Transverse colon (tissue), 4 donors: ENCODE results near the gene PCDHGA8. TPM values are rescaled to one million over a fixed set of nuclear protein-coding genes. Genes with fewer than 3 reads are reported as not detected.
"Not testable (repeated sequence)": the region's sequence is repeated elsewhere in the genome, so short reads cannot be mapped to it uniquely, and the experiment has no call there.

ENCODE experiments used
- DNase-seq: peaks from one replicate; pipeline ENCODE4 v3.0.0-alpha.2; 2019
- H3K27ac ChIP-seq, 4 donors: fragments of 200-600 bp; sonication (generic); 2 replicates each; pipeline ENCODE4 v1.5.1; 2016 to 2018; ENCODE audit warnings: inconsistent platforms in 4 of 4
- H3K27me3 ChIP-seq: fragments of 200-600 bp; sonication (generic); 2 replicates; pipeline ENCODE4 v1.5.1; 2017; ENCODE audit warnings: inconsistent platforms
- H3K36me3 ChIP-seq, 4 donors: fragments of 200-600 bp; sonication (generic); 2 replicates each; pipeline ENCODE4 v1.5.1; 2017 to 2019; ENCODE audit warnings: inconsistent platforms in 4 of 4
- H3K4me1 ChIP-seq, 4 donors: fragments of 200-600 bp; sonication (generic); 2 replicates each; pipeline ENCODE4 v1.5.1; 2017 to 2020; ENCODE audit warnings: inconsistent platforms in 4 of 4
- H3K4me3 ChIP-seq, 4 donors: fragments of 200-600 bp; sonication (generic); 1 replicate in 1 of 4; 2 replicates in 3 of 4; pipeline versions ENCODE4 v1.5.1 to v1.6.1; 2017 to 2019; ENCODE audit warnings: inconsistent platforms in 4 of 4
- H3K9me3 ChIP-seq, 2 donors: fragments of 200-600 bp; sonication (generic); 2 replicates each; pipeline ENCODE4 v1.5.1; 2017 to 2019; ENCODE audit warnings: inconsistent platforms in 2 of 2
- CTCF ChIP-seq, 5 experiments: fragments of 200-600 bp in 3 of 5; fragments of 450-650 bp in 2 of 5; sonication (generic) in 3 of 5; IDR thresholded peaks; 1 replicate in 2 of 5; 2 replicates in 3 of 5; pipeline ENCODE4 v1.5.1; 2016 to 2017; ENCODE audit warnings: antibody characterized with exemption in 5 of 5, inconsistent platforms in 3 of 5, mild to moderate bottlenecking in 2 of 5, moderate library complexity in 1 of 5
- EP300 ChIP-seq: sonication (generic); formaldehyde crosslinking; IDR thresholded peaks from one replicate; pipeline ENCODE4 v1.6.1; 2017; ENCODE audit warnings: antibody characterized with exemption, low read depth
- POLR2A ChIP-seq: fragments of 450-650 bp; IDR thresholded peaks from one replicate; pipeline ENCODE4 v1.6.1; 2016; ENCODE audit warnings: antibody characterized with exemption, mild to moderate bottlenecking, moderate library complexity
- POLR2AphosphoS5 ChIP-seq, 3 donors: sonication (generic); formaldehyde crosslinking; IDR thresholded peaks; one replicate each; pipeline ENCODE4 v1.6.1; 2016; ENCODE audit warnings: antibody characterized with exemption in 3 of 3
- WGBS, 2 donors: methylation state at CpG; one replicate each; pipeline ENCODE4 v1.1.5; 2018; ENCODE audit warnings: low coverage in 1 of 2; 5-methylcytosine and 5-hydroxymethylcytosine counted together
- in situ Hi-C, 4 donors: fragments of 200-750 bp; cut with MboI; loops; one replicate each; pipeline versions ENCODE4 v1.15.0 to v1.15.1; 2017; ENCODE audit warnings: low sequenced_read_pairs in 3 of 4, low pct_ligation_motif_present in 1 of 4, low pct_unique_long_range_greater_than_20kb in 1 of 4
- intact Hi-C: fragments of 100-400 bp; cut with DNase I; formaldehyde crosslinking; loops from one replicate; pipeline ENCODE4 v1.15.1; 2023; ENCODE audit warnings: low total_unique reads
- total RNA-seq, 4 donors: library from RNA; depleted of rRNA; stranded (reverse); fragments of >200 nt; gene quantifications; one replicate each; pipeline ENCODE4 v1.1.0, GENCODE V29; 2016

Gene PCDHGA8
- total RNA-seq, 4 donors from 2014 or later, result 1.5 to 11.5 (median 2.5) TPM

- H3K9me3 ChIP-seq, result peaks cover 50 to 92% of the 10 kb centered on the region in 2 donors
These were observed 20.6 kb downstream of the PCDHGA8 start, which contains the start of gene PCDHGA10 for GRCh38 chr5:141412854-141413539. TSS of gene PCDHGA10 (plus strand) at chr5:141412987. CDS start at chr5:141413176, 189 bp downstream.

GRCh38 chr5:141413540-141414069, 21.2 kb downstream of the PCDHGA8 start:
- Histone ChIP-seq H3K36me3 (no peaks in the 10 kb centered on the region), H3K4me3 (peak overlapping the region in 3 of 4 donors; percentile 16 to 44 (median 18)), H3K27me3 (peaks cover 8% of the 10 kb centered on the region), H3K27ac (peak overlapping the region in 1 of 4 donors; percentile 2), H3K4me1 (no peaks in the 10 kb centered on the region), H3K9me3 (peaks cover 55 to 94% of the 10 kb centered on the region in 2 donors)
- intact Hi-C loops, result loop anchor here (10.0 kb wide), 1 partner anchor 151 kb away; no protein-coding TSS in a partner anchor
- DNase-seq, result no peak
- WGBS, 2 donors, result 37 to 46% methylated on average over 2 to 25 of the region's 25 CpGs
- TF ChIP-seq CTCF (IDR thresholded peaks at IDR 0.05) (no peak), POLR2A (no peak), POLR2AphosphoS5 (IDR thresholded peaks at IDR 0.05) (no peak), EP300 (no peak)
- in situ Hi-C loops, result loop anchor here in 1 of 4 donors (10.0 kb wide), 1 partner anchor 141 kb away; no protein-coding TSS in a partner anchor

More at GRCh38 chr5:141412854-141413539, 20.6 kb downstream of the PCDHGA8 start, which contains the start of gene PCDHGA10:
- DNase-seq, result peak; percentile 62
- peak within 1 kb of the TSS in 3 of 4 donors; percentile 16 to 44 (median 18) for H3K4me3 ChIP-seq
- 27 to 34% methylated on average over 3 to 31 of the region's 31 CpGs for WGBS, 2 donors
- H3K27ac ChIP-seq, result peak within 1 kb of the TSS in 1 of 4 donors; percentile 2
- peaks cover 8% of the 10 kb centered on the region for H3K27me3 ChIP-seq
- TF ChIP-seq CTCF (IDR thresholded peaks at IDR 0.05) (peak; percentile 23 to 54 (median 41)), EP300 (no peak)
- no peaks in the 10 kb centered on the region for H3K4me1 ChIP-seq
- no peaks in the 10 kb centered on the region for H3K36me3 ChIP-seq
- in situ Hi-C loops (loop anchor here in 1 of 4 donors (10.0 kb wide), 1 partner anchor 142 kb away; no protein-coding TSS in a partner anchor), intact Hi-C loops (loop anchor here (10.0 kb wide), 1 partner anchor 152 kb away; no protein-coding TSS in a partner anchor)

- not testable (repeated sequence) for H3K27ac ChIP-seq, H3K4me1 ChIP-seq, DNase-seq, H3K36me3 ChIP-seq, H3K4me3 ChIP-seq, H3K27me3 ChIP-seq
- 56% methylated on average over 34 of the region's 46 CpGs; no CpG with 5 or more reads in 1 of the 2 donors for WGBS, 2 donors
- in situ Hi-C loops, result loop anchor here in 1 of 4 donors (10.0 kb wide), 1 partner anchor 140 kb away; no protein-coding TSS in a partner anchor
- intact Hi-C loops, result loop anchor here (10.0 kb wide), 1 partner anchor 150 kb away; no protein-coding TSS in a partner anchor
- peaks cover 55 to 94% of the 10 kb centered on the region in 2 donors for H3K9me3 ChIP-seq
These were observed 22.3 kb downstream of the PCDHGA8 start for GRCh38 chr5:141414548-141415274.

- H3K9me3 ChIP-seq, result peaks cover 55 to 94% of the 10 kb centered on the region in 2 donors
- H3K27me3 ChIP-seq, H3K36me3 ChIP-seq, H3K4me3 ChIP-seq, H3K27ac ChIP-seq, H3K4me1 ChIP-seq, DNase-seq: not testable (repeated sequence)
- intact Hi-C loops (loop anchor here (10.0 kb wide), 1 partner anchor 150 kb away; no protein-coding TSS in a partner anchor), in situ Hi-C loops (loop anchor here in 1 of 4 donors (10.0 kb wide), 1 partner anchor 140 kb away; no protein-coding TSS in a partner anchor)
- WGBS, 2 donors, result 58 to 69% methylated on average over 3 to 24 of the region's 24 CpGs
These were observed 22.8 kb downstream of the PCDHGA8 start for GRCh38 chr5:141415275-141415618.
